Measurements from ENCODE around the gene CFAP91.

- TF ChIP-seq, protein P1, sequence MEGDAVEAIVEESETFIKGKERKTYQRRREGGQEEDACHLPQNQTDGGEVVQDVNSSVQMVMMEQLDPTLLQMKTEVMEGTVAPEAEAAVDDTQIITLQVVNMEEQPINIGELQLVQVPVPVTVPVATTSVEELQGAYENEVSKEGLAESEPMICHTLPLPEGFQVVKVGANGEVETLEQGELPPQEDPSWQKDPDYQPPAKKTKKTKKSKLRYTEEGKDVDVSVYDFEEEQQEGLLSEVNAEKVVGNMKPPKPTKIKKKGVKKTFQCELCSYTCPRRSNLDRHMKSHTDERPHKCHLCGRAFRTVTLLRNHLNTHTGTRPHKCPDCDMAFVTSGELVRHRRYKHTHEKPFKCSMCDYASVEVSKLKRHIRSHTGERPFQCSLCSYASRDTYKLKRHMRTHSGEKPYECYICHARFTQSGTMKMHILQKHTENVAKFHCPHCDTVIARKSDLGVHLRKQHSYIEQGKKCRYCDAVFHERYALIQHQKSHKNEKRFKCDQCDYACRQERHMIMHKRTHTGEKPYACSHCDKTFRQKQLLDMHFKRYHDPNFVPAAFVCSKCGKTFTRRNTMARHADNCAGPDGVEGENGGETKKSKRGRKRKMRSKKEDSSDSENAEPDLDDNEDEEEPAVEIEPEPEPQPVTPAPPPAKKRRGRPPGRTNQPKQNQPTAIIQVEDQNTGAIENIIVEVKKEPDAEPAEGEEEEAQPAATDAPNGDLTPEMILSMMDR (IDR thresholded peaks at IDR 0.05) = no peak
- TF ChIP-seq POLR2A (IDR thresholded peaks at IDR 0.05) = no peak
These were observed 46.2 kb downstream of the CFAP91 start for GRCh38 chr3:119748991-119749390.
